Loucy (cell line): ENCODE measurements around the gene PGD.

Experiments used
- CTCF ChIP-seq: fragments of 200-600 bp; sonication (generic); conservative IDR thresholded peaks from 2 replicates; pipeline ENCODE4 v1.5.1; 2014; ENCODE audit warnings: mild to moderate bottlenecking, antibody characterized with exemption, low read length
- EZH2phosphoT487 ChIP-seq: fragments of 200-600 bp; IDR thresholded peaks from 2 replicates; pipeline ENCODE4 v1.6.1; 2018; ENCODE audit warnings: antibody characterized with exemption, mild to moderate bottlenecking, moderate library complexity, borderline replicate concordance

- TF ChIP-seq CTCF (no peak), EZH2phosphoT487 (no peak)
These were observed 34.9 kb downstream of the PGD start for GRCh38 chr1:10433790-10434189.
